Measurements from ENCODE around the gene HTR1E. TPM values are rescaled to one million over a fixed set of nuclear protein-coding genes. Genes with fewer than 3 reads are reported as not detected.
"Not testable (repeated sequence)": the region's sequence is repeated elsewhere in the genome, so short reads cannot be mapped to it uniquely, and the experiment has no call there.

The HTR1E gene
- not detected for total RNA-seq

GRCh38 chr6:86937219-86938079, at the start of gene HTR1E:
HTR1E (plus strand) TSS chr6:86937528; CDS start chr6:87015335, 77,807 bp downstream.
- peak; percentile 46 for DNase-seq (ENCODE audit: low spot score)

- no peak for DNase-seq (ENCODE audit: low spot score)
Observed at GRCh38 chr6:86888301-86888700, 49.0 kb upstream of the HTR1E start.

GRCh38 chr6:86897265-86897664, 40.1 kb upstream of the HTR1E start:
- not testable (repeated sequence) for DNase-seq (ENCODE audit: low spot score)

- no peak for DNase-seq (ENCODE audit: low spot score)
Observed at GRCh38 chr6:86913795-86914194, 23.5 kb upstream of the HTR1E start.

- DNase-seq (ENCODE audit: low spot score): no peak
Observed at GRCh38 chr6:86916393-86916792, 20.9 kb upstream of the HTR1E start.

GRCh38 chr6:86927138-86927537, 10.2 kb upstream of the HTR1E start:
- not testable (repeated sequence) for DNase-seq (ENCODE audit: low spot score)

GRCh38 chr6:86927859-86928258, 9.5 kb upstream of the HTR1E start:
- DNase-seq (ENCODE audit: low spot score): not testable (repeated sequence)

GRCh38 chr6:86934365-86934764, 3.0 kb upstream of the HTR1E start:
- DNase-seq (ENCODE audit: low spot score): no peak

GRCh38 chr6:86936834-86937218, 502 bp upstream of the HTR1E start:
- DNase-seq (ENCODE audit: low spot score): no peak

GRCh38 chr6:86938814-86939213, 1.5 kb downstream of the HTR1E start:
- no peak for DNase-seq (ENCODE audit: low spot score)

GRCh38 chr6:86941461-86941860, 4.1 kb downstream of the HTR1E start:
- DNase-seq (ENCODE audit: low spot score): no peak

GRCh38 chr6:86942769-86943516, 5.6 kb downstream of the HTR1E start:
- no peak for DNase-seq (ENCODE audit: low spot score)

GRCh38 chr6:86943819-86944407, 6.6 kb downstream of the HTR1E start:
- no peak for DNase-seq (ENCODE audit: low spot score)

- DNase-seq (ENCODE audit: low spot score): no peak
Observed at GRCh38 chr6:86949771-86950170, 12.4 kb downstream of the HTR1E start.

GRCh38 chr6:86952991-86953390, 15.7 kb downstream of the HTR1E start:
- no peak for DNase-seq (ENCODE audit: low spot score)

GRCh38 chr6:86959656-86960055, 22.3 kb downstream of the HTR1E start:
- no peak for DNase-seq (ENCODE audit: low spot score)

GRCh38 chr6:86961455-86962200, 24.3 kb downstream of the HTR1E start:
- no peak for DNase-seq (ENCODE audit: low spot score)

GRCh38 chr6:86963352-86963751, 26.0 kb downstream of the HTR1E start:
- DNase-seq (ENCODE audit: low spot score): no peak

- DNase-seq (ENCODE audit: low spot score): no peak
Observed at GRCh38 chr6:86964029-86964579, 26.8 kb downstream of the HTR1E start.

GRCh38 chr6:86966271-86966670, 28.9 kb downstream of the HTR1E start:
- DNase-seq (ENCODE audit: low spot score): no peak

GRCh38 chr6:86969573-86969972, 32.2 kb downstream of the HTR1E start:
- peak; percentile 43 for DNase-seq (ENCODE audit: low spot score)

GRCh38 chr6:86973088-86973487, 35.8 kb downstream of the HTR1E start:
- no peak for DNase-seq (ENCODE audit: low spot score)
